NCI-H1417 (cell line): ENCODE measurements around the gene PEAR1.

Experiments
- DNase-seq, 3 experiments: peaks; one replicate each; lab custom pipeline; 2025; lab: John Stamatoyannopoulos, UW

PEAR1 gene

DNA sequence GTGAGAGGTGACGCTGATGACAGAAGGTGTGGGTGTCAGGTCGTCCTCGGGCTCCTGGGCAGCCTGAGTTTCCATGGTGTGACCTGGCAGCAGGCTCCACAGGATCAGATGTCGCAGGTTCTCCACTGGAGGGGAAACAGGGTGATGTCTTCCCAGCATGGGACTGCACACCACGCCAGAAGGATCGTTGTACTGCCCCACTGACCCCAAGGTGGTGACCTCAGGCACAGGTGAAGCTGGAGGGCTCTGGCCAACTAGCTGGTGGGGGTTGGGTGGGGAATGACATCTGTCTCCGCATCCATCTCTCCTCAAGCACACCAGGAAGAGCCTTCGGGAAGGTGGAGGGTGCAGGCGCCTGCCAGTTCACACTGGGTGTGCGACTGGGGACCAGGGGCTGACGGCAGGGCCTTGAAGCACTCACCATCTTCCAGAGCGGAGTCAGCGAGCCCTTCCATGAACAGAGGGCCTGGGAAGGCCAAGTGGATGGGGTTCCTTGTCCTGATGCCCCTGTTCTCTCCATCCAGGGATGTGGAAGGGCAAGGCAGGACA lies 46.3 kb downstream of the PEAR1 start:
- DNase-seq: no peak

DNA sequence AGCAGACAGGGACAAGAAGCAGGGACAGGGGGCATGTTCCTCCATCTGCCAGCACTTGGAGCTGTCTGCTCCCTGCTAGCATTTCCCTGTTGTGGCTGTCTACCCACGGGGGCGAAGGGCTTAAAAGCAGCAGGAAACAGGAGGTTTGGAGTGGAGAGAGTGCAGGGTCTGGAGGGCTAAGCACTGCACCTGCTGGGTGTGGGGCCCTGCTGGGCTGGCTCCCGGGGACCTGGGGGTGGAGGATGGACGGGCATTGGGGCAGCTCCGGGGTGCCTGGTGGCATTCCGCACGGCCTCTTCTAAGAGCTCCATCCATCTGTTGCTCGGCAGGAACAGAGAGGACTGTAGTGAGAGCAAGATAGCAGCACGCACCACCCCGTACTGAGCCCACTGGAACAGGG lies 48.2 kb downstream of the PEAR1 start:
- peak in 1 of 3 experiments; percentile 9 for DNase-seq

DNA sequence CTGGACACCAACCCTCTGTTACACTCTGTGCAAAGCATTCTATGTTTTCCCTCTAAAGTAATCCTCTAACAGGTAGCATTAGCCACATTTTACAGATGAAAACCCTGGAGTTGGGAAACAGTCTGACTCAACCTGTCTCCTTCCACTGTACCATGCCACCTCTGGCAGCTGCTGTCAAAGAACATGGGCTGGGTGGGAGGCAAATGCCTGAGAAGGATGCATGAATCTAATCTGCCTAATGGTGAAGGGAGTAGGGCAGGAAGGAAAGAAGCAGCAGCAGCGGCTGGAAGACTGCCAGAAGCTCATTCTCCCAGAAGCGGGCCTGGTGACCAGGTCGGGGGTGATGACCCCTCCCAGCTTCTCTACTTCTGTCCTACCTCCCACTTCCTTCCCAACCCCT lies 48.7 kb downstream of the PEAR1 start:
- DNase-seq: no peak

DNA sequence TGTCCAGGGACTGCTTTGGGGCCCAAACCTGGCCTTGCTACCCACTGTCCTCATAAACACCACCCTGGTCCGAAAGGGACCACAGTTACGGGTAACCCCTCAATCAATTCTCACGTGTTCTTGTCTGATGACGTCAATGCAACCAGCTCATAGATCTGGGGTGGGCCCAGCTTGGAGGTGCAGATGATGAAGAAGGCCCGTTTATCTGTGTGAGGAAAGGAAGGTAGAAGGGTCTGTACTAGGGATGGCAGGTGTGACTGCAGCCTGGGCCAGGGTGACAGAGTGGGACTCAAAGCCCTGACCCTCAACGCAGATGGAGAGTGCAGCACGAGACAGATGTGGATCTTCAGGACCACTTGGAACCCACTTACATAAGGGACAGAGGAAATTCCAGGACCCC lies 49.1 kb downstream of the PEAR1 start:
- no peak for DNase-seq

DNA sequence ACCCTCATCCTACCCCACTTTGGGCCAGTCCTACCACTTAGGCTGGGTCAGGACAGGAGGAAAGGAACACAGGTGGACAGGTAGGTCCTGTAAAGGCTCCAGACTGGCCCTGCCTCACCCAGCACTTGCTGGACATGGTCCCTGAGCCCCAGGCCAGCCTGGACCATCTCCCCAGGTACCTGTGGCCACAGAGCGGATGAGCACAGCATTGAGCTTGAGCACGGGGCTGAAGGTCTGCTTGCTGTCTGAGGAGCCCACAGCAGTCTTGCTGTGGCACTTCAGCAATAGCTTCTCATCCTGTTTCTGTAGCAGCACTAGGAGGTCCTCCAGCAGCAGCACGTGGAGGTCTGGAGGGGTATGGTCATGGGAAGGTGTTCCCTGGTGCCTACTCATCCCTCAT lies 50.2 kb downstream of the PEAR1 start:
- DNase-seq: no peak

DNA sequence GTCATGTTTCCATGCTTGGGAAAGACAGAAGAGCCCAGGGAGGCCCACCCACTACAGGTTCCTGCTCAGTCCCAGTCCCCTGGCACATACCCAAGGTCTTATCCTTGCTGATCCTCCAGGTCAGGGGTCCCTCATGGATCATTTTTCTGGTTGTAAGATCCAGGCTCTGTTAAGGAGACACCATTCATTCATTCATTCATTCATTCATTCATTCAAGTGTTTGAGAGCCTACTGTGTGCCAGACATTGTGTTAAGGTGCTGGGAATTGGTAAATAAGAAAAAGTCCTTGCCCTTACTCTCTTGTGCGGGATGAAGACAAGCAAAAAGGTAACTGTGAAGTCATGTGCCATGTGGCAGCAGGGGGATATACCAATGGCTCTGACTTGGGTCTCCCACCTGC lies 50.8 kb downstream of the PEAR1 start:
- no peak for DNase-seq

DNA sequence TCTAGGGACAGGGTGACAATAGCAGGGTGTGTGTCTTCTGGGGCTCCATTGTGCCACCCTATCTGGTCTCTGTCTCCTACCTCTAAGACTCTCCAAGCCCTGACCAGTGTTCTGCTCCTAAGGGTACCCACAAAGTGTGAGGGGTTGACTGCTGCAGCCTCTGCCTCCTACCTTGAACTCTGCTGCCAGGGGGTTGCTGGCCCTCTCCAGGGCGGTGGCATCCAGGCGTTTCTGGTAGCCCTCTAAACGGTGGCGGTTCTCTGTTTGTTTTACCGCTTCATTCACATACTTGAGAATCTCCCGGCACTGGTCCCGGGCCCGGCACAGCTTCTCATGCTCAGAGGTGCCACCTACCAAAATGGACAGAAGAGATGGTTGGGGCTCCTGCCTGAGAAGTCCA lies 51.3 kb downstream of the PEAR1 start:
- DNase-seq: no peak

DNA sequence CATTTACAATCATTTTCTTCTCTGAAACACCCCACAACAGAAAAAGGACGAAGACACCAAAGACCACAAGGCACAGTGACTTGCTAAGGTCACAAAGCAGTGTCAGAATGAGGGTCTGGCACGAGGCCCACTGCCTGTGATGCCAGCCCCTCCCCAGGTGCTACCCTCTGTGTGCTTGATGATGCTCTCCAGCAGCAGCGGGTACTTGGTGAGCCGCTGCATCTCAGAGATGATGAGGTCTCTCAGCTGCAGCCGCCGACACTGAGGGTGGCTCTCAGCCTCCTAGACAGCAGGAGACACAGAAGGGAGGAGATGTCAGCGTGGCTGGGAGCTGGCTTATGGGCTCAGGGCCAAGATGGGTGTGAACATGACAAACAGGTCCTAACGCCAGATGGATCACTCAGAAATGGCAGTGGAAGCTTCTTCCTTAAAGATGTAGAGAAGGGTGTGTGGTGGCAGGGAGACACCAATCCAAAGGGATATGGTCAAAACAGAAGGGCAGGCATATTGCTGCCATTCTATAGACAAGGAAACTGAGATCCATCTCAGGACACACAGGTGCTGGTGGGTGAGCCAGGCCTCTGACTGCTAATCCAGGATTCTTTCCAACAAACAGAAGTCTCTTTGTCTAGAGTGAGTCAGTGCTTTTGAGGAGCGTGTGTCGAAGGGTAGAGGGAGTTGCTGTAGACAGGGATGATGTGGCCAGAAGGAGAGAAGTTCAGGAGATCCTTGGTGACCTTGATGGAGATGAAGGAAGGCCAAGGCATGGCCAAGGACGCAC lies 52.6 kb downstream of the PEAR1 start:
- peak in 1 of 3 experiments; percentile 62 for DNase-seq

DNA sequence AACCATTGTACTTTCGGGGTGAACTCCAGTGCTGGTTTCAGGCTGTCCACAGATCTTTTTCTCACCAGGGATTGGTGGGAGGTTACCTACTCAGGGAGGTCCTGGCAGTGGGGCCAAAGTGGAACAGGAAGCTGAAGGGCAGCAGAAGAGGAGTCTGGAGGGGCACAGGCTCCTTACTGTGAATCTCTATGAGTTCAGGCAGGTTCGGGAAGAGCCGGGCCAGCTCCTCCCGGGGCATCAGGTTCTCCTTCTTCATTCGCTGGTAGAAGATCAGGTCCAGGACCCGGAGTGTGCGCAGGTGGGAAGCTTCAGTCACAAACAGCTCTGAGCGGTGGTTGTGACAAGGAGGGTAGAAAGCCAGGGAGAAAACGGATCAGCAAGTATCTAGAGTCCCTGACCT lies 53.6 kb downstream of the PEAR1 start:
- DNase-seq: no peak

DNA sequence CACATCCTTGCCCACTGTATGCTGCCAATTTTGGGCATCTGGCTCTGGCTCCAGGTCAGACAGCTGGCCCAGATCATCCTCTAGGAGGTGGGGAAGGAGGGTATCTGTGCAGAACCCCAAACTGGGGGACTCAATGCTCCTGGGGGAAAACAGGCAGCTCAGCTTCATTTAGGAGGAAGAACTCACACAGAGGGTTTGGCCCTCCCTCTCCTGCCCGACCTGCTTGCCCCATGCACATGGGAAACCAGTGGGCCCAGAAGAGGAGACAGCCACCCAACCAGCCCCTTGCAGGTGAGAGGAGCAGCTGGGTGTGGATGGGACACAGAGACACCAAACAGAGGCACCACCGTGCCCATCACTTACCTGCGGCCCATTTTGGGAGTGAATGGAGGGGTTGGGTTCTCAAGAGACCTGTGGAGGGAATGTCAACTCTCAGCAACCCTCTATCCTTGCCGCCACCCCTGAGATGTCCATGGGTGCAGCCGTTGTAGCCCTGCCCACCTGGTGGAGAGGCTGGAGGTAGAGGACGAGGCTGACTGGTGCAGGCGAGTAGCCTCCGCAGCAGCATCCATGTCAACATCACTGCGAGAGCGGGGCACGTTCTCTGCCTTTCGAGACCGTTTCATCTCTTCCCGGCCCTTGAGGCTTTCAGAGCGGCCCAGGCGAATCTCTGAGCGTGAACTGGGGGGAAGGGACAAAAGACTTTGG lies 54.5 kb downstream of the PEAR1 start:
- DNase-seq: no peak

DNA sequence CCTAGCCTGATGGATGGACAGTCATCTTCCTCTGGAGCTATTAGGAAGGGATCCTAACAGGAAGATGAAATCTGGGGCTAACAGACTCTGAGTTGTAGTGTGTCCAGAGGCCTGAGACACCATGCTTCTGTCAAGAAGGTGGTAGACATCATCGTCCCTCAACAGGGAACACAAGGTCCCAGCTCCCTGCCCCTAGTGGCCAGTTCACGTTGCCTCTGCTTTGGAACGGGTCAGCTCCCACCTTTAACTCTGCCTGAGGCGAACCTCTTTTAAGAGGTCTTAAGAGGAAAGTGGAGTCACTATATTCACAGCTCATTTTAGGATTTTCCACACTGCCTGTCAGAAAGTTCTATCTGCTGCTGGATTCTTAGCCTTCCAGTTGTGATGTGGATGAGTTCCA lies 55.2 kb downstream of the PEAR1 start:
- DNase-seq: no peak

DNA sequence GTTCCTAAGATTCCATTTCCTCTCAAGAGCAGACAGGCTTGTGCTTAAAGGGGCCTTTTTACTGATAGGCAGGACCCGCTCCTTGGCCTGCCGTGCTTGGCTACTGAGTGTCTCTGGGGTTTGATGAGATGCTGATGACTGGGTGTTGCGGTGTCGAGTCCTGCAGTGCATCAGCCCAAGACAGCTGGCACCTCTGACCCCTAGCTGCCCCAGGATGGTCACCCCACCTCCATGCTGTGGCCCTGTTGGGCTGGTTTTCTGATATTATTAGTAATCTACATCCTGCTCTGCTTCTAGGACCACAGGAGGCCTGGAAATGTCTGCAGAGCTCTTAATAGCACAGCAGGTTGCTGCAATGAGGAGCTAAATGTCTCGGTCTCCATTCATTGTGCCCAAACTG lies 55.6 kb downstream of the PEAR1 start:
- DNase-seq: no peak

DNA sequence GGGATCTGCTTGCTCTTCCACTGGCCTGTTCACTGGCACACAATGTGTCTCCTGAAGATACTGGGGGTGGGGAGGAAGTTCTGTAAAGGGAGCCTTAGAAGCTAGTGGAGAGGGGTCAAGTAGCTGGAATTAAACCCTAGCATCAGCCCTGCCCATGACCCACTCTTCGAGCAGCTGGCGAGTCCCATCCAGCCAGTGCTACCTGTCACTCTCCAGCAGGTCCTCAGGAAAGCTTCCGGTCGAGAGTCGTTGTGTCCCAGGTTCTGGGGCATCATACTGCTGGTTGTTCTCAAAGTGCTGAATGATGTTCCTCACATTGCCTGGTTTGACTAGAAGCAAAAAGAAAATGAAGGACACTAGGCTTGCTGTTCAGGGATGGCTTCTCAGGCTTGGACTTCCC lies 57.9 kb downstream of the PEAR1 start:
- no peak for DNase-seq

DNA sequence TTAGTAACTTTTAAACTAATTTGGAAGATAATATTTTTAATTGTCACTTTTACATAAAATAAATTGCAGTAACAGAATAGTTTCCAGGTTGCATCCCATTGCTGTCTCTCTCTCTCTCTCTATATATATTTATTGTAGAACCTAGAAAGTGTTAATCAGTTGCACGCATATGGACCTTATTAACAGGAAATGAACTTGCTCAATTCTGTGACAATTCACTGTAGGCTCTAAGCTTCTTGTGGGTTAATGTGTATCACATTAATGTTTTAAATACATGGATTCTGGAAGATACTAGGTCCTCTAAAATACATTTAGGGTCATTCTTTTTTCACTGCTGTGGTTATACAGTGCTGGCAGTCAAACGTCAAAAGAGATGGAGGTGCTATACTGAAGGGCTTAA lies 60.1 kb downstream of the PEAR1 start:
- DNase-seq: no peak

DNA sequence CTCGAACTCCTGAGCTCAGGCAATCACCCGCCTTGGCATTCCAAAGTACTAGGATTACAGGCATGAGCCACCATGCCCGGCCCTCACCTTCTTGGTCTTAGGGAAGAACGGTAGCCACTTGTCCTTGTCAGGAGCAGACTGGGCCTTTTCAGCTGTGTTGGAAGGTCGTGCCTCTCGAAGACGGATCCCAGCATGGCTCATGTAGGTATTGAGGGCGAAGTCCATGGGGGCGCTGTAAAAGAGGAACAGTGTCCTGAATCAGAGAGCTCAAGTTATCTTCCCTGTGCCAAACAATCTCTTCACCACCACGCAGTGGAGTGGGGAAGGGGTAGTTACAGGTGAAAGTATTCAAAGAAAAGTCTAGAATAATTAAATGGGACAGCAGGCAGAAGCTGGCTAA lies 62.8 kb downstream of the PEAR1 start:
- no peak for DNase-seq

DNA sequence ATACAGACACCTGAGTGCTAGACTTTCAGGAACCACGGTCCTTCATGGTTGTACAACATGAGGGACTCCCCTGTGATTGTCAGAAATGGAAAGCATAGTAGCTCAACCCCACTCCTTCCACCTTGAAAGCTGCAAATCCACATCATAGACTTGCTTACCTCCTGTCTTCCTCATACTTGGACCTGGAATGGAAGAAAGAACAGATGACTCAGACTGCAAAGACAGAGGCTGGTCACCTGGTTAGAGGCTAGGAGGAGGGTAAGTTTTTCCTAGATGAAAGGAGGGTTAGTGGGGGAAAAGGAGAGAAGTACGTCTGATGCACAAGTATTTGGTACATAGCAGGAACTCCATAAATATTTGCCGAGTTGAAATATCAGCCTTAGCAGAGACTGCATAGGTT lies 64.1 kb downstream of the PEAR1 start:
- DNase-seq: no peak

DNA sequence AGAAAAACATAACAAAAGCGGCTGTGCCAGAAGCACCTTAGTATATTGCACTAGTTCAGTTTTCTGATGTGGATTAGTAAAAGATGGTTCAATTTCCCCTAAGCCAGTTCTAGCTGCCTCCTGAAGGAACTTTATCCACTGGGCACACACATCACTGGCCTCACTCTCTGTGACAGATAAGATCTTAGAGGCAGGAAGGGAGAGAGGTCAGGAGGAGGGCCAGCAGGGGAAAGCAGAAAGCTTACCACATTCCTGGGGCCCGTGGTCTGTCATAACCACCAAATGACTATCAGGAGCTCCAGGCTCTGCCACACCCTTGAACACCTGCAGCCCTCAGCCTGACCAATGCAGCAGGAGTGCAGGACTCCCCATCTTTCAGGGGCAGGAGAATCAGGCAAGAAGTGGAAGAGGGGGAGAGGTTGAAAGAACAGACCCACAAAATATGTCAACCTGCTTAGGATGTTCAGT lies 64.8 kb downstream of the PEAR1 start:
- no peak for DNase-seq

DNA sequence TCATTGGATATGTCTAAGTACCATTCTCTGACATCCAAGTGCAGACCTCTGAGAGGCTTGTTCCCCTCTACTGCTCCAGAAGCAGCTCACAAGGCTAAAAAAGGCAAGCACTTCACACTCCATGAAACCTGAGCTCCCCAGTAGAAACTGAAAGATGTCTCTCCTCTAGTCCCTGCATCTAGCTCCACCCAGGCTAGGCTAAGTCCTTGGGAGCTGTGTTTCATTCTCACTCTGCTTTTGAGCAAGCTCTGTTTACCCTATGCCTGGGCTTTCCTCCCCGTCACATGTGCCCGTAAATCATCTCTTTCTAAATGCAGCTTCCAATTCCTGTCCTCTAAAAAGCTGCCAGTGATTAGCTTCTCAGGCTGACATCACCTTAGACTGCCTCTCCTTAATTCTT lies 65.9 kb downstream of the PEAR1 start:
- peak in 2 of 3 experiments; percentile 59 to 99 for DNase-seq

DNA sequence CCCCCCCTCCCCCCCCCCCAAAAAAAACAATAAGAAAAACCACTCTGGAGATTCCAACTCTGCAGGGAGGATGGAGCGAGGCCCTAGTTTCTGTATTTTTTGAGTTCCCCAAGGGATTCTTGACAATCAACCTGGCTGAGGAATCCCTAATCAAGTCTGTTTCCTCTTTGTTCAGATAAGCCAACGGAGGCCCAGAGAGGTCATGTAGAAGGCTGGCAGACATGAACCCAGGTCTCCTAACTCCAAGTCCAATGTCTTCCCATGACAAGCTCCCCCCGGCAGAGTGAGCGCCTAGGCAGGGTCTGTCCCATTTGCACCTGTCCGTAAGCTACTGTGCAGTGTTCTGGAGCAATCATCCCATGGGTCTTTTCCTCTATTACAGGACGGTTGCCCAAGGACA lies 66.4 kb downstream of the PEAR1 start:
- DNase-seq: no peak

DNA sequence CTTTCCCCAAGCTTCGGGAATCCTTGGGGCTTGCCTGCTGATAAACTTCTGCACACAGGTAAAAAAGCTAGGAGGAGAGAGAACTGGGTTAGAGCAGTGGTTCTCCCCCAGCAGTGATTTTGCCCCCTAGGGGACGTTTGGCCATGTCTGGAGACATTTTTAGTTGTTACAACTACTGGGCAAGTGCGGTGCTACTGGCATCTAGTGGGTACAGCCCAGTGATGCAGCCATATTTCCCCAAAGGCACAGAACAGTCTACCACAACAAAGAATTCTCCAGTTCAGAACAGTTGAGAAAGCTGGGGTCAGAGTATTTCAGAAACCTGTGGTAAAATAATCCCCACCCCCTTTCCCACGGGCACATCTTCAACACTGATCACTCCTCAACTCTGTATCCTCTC lies 68.2 kb downstream of the PEAR1 start:
- peak in 1 of 3 experiments; percentile 34 for DNase-seq

DNA sequence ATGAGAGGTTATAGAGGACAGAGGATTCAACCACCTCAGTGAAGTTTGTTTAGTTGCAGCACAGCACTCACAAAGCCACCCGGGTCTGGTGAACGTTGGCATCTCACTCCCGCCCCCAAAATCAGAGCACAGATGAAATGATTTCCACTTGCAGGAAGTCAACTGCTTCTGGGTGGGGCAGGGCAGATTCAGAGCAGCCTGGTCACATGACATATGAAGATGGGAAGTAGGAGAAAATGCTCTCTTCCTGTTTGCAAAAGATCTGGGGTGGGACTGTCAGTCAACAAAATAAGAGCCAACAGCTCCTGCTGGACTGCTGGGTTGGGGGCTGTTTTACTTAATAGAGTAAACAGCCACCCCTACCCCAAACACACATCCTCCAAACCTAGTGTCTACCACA lies 70.1 kb downstream of the PEAR1 start:
- no peak for DNase-seq

DNA sequence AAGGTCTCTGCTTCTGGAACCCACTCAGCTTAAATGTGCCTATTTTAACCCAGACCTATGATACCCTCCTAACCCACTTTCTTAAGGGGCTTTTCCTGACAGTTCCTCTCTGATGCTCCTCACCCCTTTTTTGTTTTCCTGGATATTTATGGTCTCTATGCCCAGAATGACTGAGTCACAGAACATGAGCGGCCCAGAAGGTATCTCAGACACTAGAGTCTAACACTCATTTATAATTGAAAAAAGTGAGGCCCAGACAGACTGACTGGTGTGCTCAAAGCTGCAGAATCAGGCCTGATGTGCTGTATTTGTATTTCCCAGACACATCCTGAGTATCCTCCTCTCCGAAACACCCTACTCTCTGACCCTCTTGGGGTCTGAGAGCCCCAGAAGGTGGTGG lies 70.9 kb downstream of the PEAR1 start:
- no peak for DNase-seq
